Activated T-helper 1 cell treated with anti-CD3 and anti-CD28 coated beads, Interleukin-2, amount 50 U/mL, for 16 hours (primary cell): ENCODE measurements around the gene HEPACAM.

ENCODE experiments used
- DNase-seq, 2 donors: peaks; one replicate each; pipeline ENCODE4 v3.0.0-alpha.2; 2020; ENCODE audit warnings: low read depth in 1 of 2, low spot score in 1 of 2

The HEPACAM gene

GRCh38 chr11:124943254-124943616 is 7.4 kb upstream of the HEPACAM start:
- no peak for DNase-seq

- DNase-seq = no peak
Observed at GRCh38 chr11:124942466-124943253, 6.8 kb upstream of the HEPACAM start.

GRCh38 chr11:124941703-124942102 is 5.9 kb upstream of the HEPACAM start:
- no peak for DNase-seq

GRCh38 chr11:124938970-124939369 is 3.1 kb upstream of the HEPACAM start:
- no peak for DNase-seq

GRCh38 chr11:124938206-124938765 is 2.4 kb upstream of the HEPACAM start:
- no peak for DNase-seq

GRCh38 chr11:124937336-124937935 is 1.6 kb upstream of the HEPACAM start:
- no peak for DNase-seq

- no peak for DNase-seq
Observed at GRCh38 chr11:124934862-124935547, 842 bp downstream of the HEPACAM start.

- no peak for DNase-seq
Observed at GRCh38 chr11:124930799-124931198, 5.0 kb downstream of the HEPACAM start.

GRCh38 chr11:124928942-124929665 is 6.7 kb downstream of the HEPACAM start:
- DNase-seq = no peak

- DNase-seq = no peak
Observed at GRCh38 chr11:124923296-124923695, 12.6 kb downstream of the HEPACAM start.

GRCh38 chr11:124922831-124923230 is 13.0 kb downstream of the HEPACAM start:
- no peak for DNase-seq

- DNase-seq = peak; percentile 21 to 60
Observed at GRCh38 chr11:124920870-124921609, 14.8 kb downstream of the HEPACAM start.

GRCh38 chr11:124920356-124920755 is 15.5 kb downstream of the HEPACAM start:
- DNase-seq = no peak

- no peak for DNase-seq
Observed at GRCh38 chr11:124919898-124920297, 15.9 kb downstream of the HEPACAM start.

- no peak for DNase-seq
Observed at GRCh38 chr11:124918950-124919349, 16.9 kb downstream of the HEPACAM start, which contains the start of gene HEPN1. TSS of gene HEPN1 (plus strand) at chr11:124919250.

GRCh38 chr11:124917115-124917637 is 18.7 kb downstream of the HEPACAM start:
- no peak for DNase-seq

- DNase-seq = no peak
Observed at GRCh38 chr11:124916370-124916710, 19.5 kb downstream of the HEPACAM start.

- DNase-seq = no peak
Observed at GRCh38 chr11:124915541-124916369, 20.1 kb downstream of the HEPACAM start.

GRCh38 chr11:124902616-124903015 is 33.2 kb downstream of the HEPACAM start:
- no peak for DNase-seq
